ENCODE data around the gene TSHZ2. TPM values are rescaled to one million over a fixed set of nuclear protein-coding genes. Genes with fewer than 3 reads are reported as not detected.
"Not testable (repeated sequence)": the region's sequence is repeated elsewhere in the genome, so short reads cannot be mapped to it uniquely, and the experiment has no call there.

Gene TSHZ2
- polyA plus RNA-seq, 1 donor from 2014 or later, result 4.6 TPM

- Histone ChIP-seq H3K27ac (ENCODE audit: low read length) (no peak overlapping the region), H3F3A (ENCODE audit: insufficient read depth, low read length, poor library complexity, severe bottlenecking) (no peaks in the 10 kb centered on the region), H3K9me2 (ENCODE audit: insufficient read depth, low read length) (no peaks in the 10 kb centered on the region), H3K27me3 (ENCODE audit: insufficient read depth, low read depth, low read length) (no peaks in the 10 kb centered on the region), H3K79me2 (replicated peaks; ENCODE audit: insufficient read depth, low read length) (no peaks in the 10 kb centered on the region), H3K9me3 (ENCODE audit: low read length) (no peaks in the 10 kb centered on the region), H3K36me3 (ENCODE audit: insufficient read depth, low read length) (no peaks in the 10 kb centered on the region), H3K4me3 (ENCODE audit: low read length) (no peak overlapping the region), H2AFZ (ENCODE audit: low read depth, low read length) (no peak overlapping the region), H3K4me2 (ENCODE audit: low read length) (no peak overlapping the region), H4K20me1 (ENCODE audit: insufficient read depth) (no peaks in the 10 kb centered on the region), H3K9ac (ENCODE audit: low read length) (no peak overlapping the region)
- no peak for TF ChIP-seq SMC3 (conservative IDR thresholded peaks at IDR 0.05; ENCODE audit: poor library complexity)
- no peak for TF ChIP-seq EZH2 (IDR thresholded peaks at IDR 0.05; ENCODE audit: borderline replicate concordance, insufficient read depth, low read length, poor library complexity, severe bottlenecking)
- TF ChIP-seq MXI1 (conservative IDR thresholded peaks at IDR 0.05; ENCODE audit: poor library complexity, severe bottlenecking), result no peak
These were observed 550.5 kb downstream of the TSHZ2 start for GRCh38 chr20:53522696-53523095.

DNA sequence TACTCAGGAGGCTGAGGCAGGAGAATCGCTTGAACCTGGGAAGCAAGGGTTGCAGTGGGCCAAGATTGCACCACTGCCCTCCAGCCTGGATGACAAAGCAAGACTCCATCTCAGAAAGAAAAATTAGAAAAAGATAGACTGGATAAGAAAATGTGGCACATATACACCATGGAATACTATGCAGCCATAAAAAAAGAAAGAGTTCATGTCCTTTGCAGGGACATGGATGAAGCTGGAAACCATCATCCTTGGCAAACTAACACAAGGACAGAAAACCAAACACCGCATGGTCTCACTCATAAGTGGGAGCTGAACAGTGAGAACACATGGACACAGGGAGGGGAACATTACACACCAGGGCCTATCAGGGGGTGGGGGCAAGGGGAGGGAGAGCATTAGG, 551.5 kb downstream of the TSHZ2 start:
- H3K79me2 ChIP-seq (replicated peaks; ENCODE audit: insufficient read depth, low read length); H3K9me2 ChIP-seq (ENCODE audit: insufficient read depth, low read length); H3K9ac ChIP-seq (ENCODE audit: low read length); H3K27me3 ChIP-seq (ENCODE audit: insufficient read depth, low read depth, low read length); H4K20me1 ChIP-seq (ENCODE audit: insufficient read depth); H3K27ac ChIP-seq (ENCODE audit: low read length); H3K4me2 ChIP-seq (ENCODE audit: low read length); H3K9me3 ChIP-seq (ENCODE audit: low read length); H2AFZ ChIP-seq (ENCODE audit: low read depth, low read length); H3K4me3 ChIP-seq (ENCODE audit: low read length); H3F3A ChIP-seq (ENCODE audit: insufficient read depth, low read length, poor library complexity, severe bottlenecking); H3K36me3 ChIP-seq (ENCODE audit: insufficient read depth, low read length): not testable (repeated sequence)

DNA sequence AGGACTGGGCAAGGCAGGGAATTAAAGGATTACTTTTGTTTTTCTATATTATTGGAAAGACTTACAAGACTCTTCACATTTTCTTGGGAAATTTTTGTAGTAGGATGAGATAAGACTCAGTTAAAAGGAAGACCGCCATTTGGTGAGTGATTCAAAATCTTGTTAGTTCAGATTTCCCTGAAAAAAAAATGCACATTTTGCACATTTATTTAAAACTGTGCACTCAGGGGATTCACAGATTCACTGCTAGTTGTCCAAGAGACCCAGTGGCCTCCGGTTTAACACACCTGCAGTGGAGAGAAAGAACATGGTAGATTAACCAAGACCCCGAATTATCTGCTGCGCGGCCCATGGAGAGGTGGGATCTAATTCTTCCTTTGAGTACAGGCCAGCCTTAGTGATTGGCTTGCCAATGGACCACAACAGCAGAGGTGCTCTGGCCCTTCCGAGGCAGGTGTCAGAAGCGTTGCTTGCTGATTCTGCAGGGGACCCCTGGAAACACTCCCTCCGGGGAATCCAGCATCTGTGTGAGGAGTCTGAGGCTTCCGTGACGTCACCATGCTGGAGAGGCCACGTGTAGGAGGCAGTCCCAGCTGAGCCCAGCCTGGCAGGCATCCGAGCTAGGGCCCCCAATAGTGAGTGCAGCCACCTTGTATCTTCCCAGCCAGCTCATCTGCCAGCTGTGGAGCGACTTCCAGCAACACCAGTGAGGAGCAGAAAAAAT, 552.6 kb downstream of the TSHZ2 start:
- H3K27me3 ChIP-seq (ENCODE audit: insufficient read depth, low read depth, low read length), result no peaks in the 10 kb centered on the region
- no peak overlapping the region for H3K9ac ChIP-seq (ENCODE audit: low read length)
- H3K36me3 ChIP-seq (ENCODE audit: insufficient read depth, low read length), result no peaks in the 10 kb centered on the region
- no peak overlapping the region for H2AFZ ChIP-seq (ENCODE audit: low read depth, low read length)
- H3K4me3 ChIP-seq (ENCODE audit: low read length), result no peak overlapping the region
- H3K79me2 ChIP-seq (replicated peaks; ENCODE audit: insufficient read depth, low read length), result no peaks in the 10 kb centered on the region
- no peak for TF ChIP-seq EP300 (conservative IDR thresholded peaks at IDR 0.05; ENCODE audit: poor library complexity, severe bottlenecking)
- TF ChIP-seq RAD21 (conservative IDR thresholded peaks at IDR 0.05), result no peak
- no peak for TF ChIP-seq TAF1 (IDR thresholded peaks at IDR 0.05; ENCODE audit: low read depth)
- TF ChIP-seq POLR2AphosphoS5 (IDR thresholded peaks at IDR 0.05), result no peak
- no peak for TF ChIP-seq SMC3 (conservative IDR thresholded peaks at IDR 0.05; ENCODE audit: poor library complexity)
- H3K4me2 ChIP-seq (ENCODE audit: low read length), result no peak overlapping the region
- H3K27ac ChIP-seq (ENCODE audit: low read length), result no peak overlapping the region
- H3K9me3 ChIP-seq (ENCODE audit: low read length), result no peaks in the 10 kb centered on the region
- no peaks in the 10 kb centered on the region for H4K20me1 ChIP-seq (ENCODE audit: insufficient read depth)
- H3K9me2 ChIP-seq (ENCODE audit: insufficient read depth, low read length), result no peaks in the 10 kb centered on the region
- no peaks in the 10 kb centered on the region for H3F3A ChIP-seq (ENCODE audit: insufficient read depth, low read length, poor library complexity, severe bottlenecking)

GRCh38 chr20:53527196-53527595, 555.0 kb downstream of the TSHZ2 start:
- H3K4me2 ChIP-seq (ENCODE audit: low read length), result no peak overlapping the region
- H3K9me3 ChIP-seq (ENCODE audit: low read length), result no peaks in the 10 kb centered on the region
- H3K36me3 ChIP-seq (ENCODE audit: insufficient read depth, low read length), result no peaks in the 10 kb centered on the region
- no peaks in the 10 kb centered on the region for H3K9me2 ChIP-seq (ENCODE audit: insufficient read depth, low read length)
- H3K27me3 ChIP-seq (ENCODE audit: insufficient read depth, low read depth, low read length), result no peaks in the 10 kb centered on the region
- H3K27ac ChIP-seq (ENCODE audit: low read length), result no peak overlapping the region
- H4K20me1 ChIP-seq (ENCODE audit: insufficient read depth), result no peaks in the 10 kb centered on the region
- H2AFZ ChIP-seq (ENCODE audit: low read depth, low read length), result no peak overlapping the region
- no peak overlapping the region for H3K4me3 ChIP-seq (ENCODE audit: low read length)
- H3K79me2 ChIP-seq (replicated peaks; ENCODE audit: insufficient read depth, low read length), result no peaks in the 10 kb centered on the region
- no peak overlapping the region for H3K9ac ChIP-seq (ENCODE audit: low read length)
- no peaks in the 10 kb centered on the region for H3F3A ChIP-seq (ENCODE audit: insufficient read depth, low read length, poor library complexity, severe bottlenecking)
- TF ChIP-seq MXI1 (conservative IDR thresholded peaks at IDR 0.05; ENCODE audit: poor library complexity, severe bottlenecking) (no peak), EP300 (conservative IDR thresholded peaks at IDR 0.05; ENCODE audit: poor library complexity, severe bottlenecking) (no peak), REST (IDR thresholded peaks at IDR 0.05; ENCODE audit: borderline replicate concordance) (no peak)
